Ishikawa (cell line): ENCODE results near the gene SAXO1.

Experiments
- EP300 ChIP-seq: IDR thresholded peaks from 2 replicates; pipeline ENCODE4 v1.6.1; 2012; ENCODE audit warnings: borderline replicate concordance
- TF ChIP-seq, protein P1 (sequence below): IDR thresholded peaks from 2 replicates; pipeline ENCODE4 v1.6.1; 2012; ENCODE audit warnings: low read depth, mild to moderate bottlenecking

DNA sequence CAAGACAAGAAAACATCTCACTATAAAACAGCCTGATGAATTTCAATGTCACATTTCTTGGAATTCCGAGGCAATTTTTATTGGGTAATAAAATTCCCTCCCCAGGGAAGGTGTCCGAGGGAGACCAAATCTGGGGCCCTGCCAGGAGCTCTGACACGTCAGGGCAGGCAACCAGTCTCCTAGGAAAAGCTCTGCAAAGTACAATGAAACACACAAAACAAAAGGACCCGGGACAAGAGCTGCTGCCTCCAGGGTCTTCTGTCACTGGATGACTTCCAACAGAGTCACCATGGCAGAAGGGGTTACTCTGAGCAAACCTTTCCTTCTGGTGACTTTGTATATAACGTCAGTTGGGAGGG, 50.8 kb downstream of the SAXO1 start:
- TF ChIP-seq EP300 = no peak
- TF ChIP-seq, protein P1, sequence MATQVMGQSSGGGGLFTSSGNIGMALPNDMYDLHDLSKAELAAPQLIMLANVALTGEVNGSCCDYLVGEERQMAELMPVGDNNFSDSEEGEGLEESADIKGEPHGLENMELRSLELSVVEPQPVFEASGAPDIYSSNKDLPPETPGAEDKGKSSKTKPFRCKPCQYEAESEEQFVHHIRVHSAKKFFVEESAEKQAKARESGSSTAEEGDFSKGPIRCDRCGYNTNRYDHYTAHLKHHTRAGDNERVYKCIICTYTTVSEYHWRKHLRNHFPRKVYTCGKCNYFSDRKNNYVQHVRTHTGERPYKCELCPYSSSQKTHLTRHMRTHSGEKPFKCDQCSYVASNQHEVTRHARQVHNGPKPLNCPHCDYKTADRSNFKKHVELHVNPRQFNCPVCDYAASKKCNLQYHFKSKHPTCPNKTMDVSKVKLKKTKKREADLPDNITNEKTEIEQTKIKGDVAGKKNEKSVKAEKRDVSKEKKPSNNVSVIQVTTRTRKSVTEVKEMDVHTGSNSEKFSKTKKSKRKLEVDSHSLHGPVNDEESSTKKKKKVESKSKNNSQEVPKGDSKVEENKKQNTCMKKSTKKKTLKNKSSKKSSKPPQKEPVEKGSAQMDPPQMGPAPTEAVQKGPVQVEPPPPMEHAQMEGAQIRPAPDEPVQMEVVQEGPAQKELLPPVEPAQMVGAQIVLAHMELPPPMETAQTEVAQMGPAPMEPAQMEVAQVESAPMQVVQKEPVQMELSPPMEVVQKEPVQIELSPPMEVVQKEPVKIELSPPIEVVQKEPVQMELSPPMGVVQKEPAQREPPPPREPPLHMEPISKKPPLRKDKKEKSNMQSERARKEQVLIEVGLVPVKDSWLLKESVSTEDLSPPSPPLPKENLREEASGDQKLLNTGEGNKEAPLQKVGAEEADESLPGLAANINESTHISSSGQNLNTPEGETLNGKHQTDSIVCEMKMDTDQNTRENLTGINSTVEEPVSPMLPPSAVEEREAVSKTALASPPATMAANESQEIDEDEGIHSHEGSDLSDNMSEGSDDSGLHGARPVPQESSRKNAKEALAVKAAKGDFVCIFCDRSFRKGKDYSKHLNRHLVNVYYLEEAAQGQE = no peak
